Measurements from ENCODE around the gene DCP1A. TPM values are rescaled to one million over a fixed set of nuclear protein-coding genes. Genes with fewer than 3 reads are reported as not detected.
A peak's percentile ranks its signal among the peaks of the same experiment; 100 is the strongest.

Gene DCP1A
- total RNA-seq, 1 donor from 2014 or later = 17.3 TPM

GRCh38 chr3:53234841-53235232, 112.5 kb downstream of the DCP1A start:
- no peaks in the 10 kb centered on the region for H3K9me3 ChIP-seq (replicated peaks)
- peak overlapping the region; percentile 75 for H3K27ac ChIP-seq (replicated peaks)
- peaks cover 84% of the 10 kb centered on the region for H3K36me3 ChIP-seq
- H3K4me1 ChIP-seq = peaks cover 36% of the 10 kb centered on the region
- TF ChIP-seq, protein P1, sequence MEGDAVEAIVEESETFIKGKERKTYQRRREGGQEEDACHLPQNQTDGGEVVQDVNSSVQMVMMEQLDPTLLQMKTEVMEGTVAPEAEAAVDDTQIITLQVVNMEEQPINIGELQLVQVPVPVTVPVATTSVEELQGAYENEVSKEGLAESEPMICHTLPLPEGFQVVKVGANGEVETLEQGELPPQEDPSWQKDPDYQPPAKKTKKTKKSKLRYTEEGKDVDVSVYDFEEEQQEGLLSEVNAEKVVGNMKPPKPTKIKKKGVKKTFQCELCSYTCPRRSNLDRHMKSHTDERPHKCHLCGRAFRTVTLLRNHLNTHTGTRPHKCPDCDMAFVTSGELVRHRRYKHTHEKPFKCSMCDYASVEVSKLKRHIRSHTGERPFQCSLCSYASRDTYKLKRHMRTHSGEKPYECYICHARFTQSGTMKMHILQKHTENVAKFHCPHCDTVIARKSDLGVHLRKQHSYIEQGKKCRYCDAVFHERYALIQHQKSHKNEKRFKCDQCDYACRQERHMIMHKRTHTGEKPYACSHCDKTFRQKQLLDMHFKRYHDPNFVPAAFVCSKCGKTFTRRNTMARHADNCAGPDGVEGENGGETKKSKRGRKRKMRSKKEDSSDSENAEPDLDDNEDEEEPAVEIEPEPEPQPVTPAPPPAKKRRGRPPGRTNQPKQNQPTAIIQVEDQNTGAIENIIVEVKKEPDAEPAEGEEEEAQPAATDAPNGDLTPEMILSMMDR (IDR thresholded peaks at IDR 0.05; ENCODE audit: borderline replicate concordance) = no peak
- no peak overlapping the region for H3K4me3 ChIP-seq
- intact Hi-C loops (cut with micrococcal nuclease) = no loop called here
- DNase-seq = no peak
- H3K27me3 ChIP-seq (ENCODE audit: low read depth) = no peaks in the 10 kb centered on the region

- TF ChIP-seq, protein P1 (IDR thresholded peaks at IDR 0.05; ENCODE audit: borderline replicate concordance) = no peak
- H3K27me3 ChIP-seq (ENCODE audit: low read depth) = no peaks in the 10 kb centered on the region
- H3K27ac ChIP-seq (replicated peaks) = no peak overlapping the region
- H3K36me3 ChIP-seq = peaks cover 84% of the 10 kb centered on the region
- H3K9me3 ChIP-seq (replicated peaks) = no peaks in the 10 kb centered on the region
- intact Hi-C loops (cut with micrococcal nuclease) = no loop called here
- no peak for DNase-seq
- H3K4me1 ChIP-seq = peaks cover 36% of the 10 kb centered on the region
- H3K4me3 ChIP-seq = no peak overlapping the region
Measured at GRCh38 chr3:53234130-53234840, 113.1 kb downstream of the DCP1A start.

Other genes starting within 250 kb of the DCP1A start
- gene RFT1, start 217.1 kb downstream of the DCP1A start, total RNA-seq = 9.4 TPM
- gene PRKCD, start 186.3 kb downstream of the DCP1A start, total RNA-seq = 13.6 TPM
- 32.1 TPM for gene TKT, start 91.5 kb downstream of the DCP1A start, total RNA-seq
- gene CACNA1D, start 147.1 kb upstream of the DCP1A start, total RNA-seq = 1.1 TPM